Chondrocyte (in vitro differentiated cells): Measurements from ENCODE around the gene RBPJ. TPM values are rescaled to one million over a fixed set of nuclear protein-coding genes. Genes with fewer than 3 reads are reported as not detected.

Experiments used
- DNase-seq: peaks from one replicate; pipeline ENCODE4 v3.0.0; 2021; ENCODE audit warnings: mixed read lengths, low spot score
- H3K27ac Mint-ChIP-seq: one replicate; pipeline ENCODE4 v1.8.0; 2021; ENCODE audit warnings: mild to moderate bottlenecking, moderate library complexity, mixed read lengths; ENCODE audit not compliant: unreplicated experiment
- H3K27me3 Mint-ChIP-seq: 2 replicates; pipeline ENCODE4 v1.8.0; 2021; ENCODE audit warnings: low read depth, mixed read lengths
- H3K36me3 Mint-ChIP-seq: 2 replicates; pipeline ENCODE4 v1.8.0; 2021; ENCODE audit warnings: low read depth, mixed read lengths
- H3K4me1 Mint-ChIP-seq: 2 replicates; pipeline ENCODE4 v1.8.0; 2021; ENCODE audit warnings: low read depth, mild to moderate bottlenecking, mixed read lengths
- H3K4me3 Mint-ChIP-seq: one replicate; pipeline ENCODE4 v1.8.0; 2021; ENCODE audit warnings: mild to moderate bottlenecking, moderate library complexity, mixed read lengths; ENCODE audit not compliant: unreplicated experiment
- H3K9me3 Mint-ChIP-seq: 2 replicates; pipeline ENCODE4 v1.8.0; 2021; ENCODE audit warnings: low read depth, mixed read lengths
- CTCF ChIP-seq: fragments of 200-600 bp; sonication (generic); IDR thresholded peaks from 2 replicates; pipeline ENCODE4 v1.5.0; 2021; ENCODE audit warnings: antibody characterized with exemption, mild to moderate bottlenecking, moderate library complexity
- total RNA-seq: library from RNA; stranded (reverse); gene quantifications from 3 replicates; pipeline ENCODE4 v1.2.1, GENCODE V29; 2021

RBPJ gene
- total RNA-seq, 1 donor from 2014 or later = 58.5 TPM

GRCh38 chr4:26330186-26330787, 9.5 kb downstream of the RBPJ start:
- DNase-seq = no peak
- H3K9me3 Mint-ChIP-seq = no peaks in the 10 kb centered on the region
- no peaks in the 10 kb centered on the region for H3K36me3 Mint-ChIP-seq
- peaks cover 49% of the 10 kb centered on the region for H3K4me1 Mint-ChIP-seq
- H3K27ac Mint-ChIP-seq = no peak overlapping the region
- no peak overlapping the region for H3K4me3 Mint-ChIP-seq
- peak; percentile 91 for TF ChIP-seq CTCF
- H3K27me3 Mint-ChIP-seq = no peaks in the 10 kb centered on the region

- H3K36me3 Mint-ChIP-seq = no peaks in the 10 kb centered on the region
- H3K4me3 Mint-ChIP-seq = no peak overlapping the region
- H3K4me1 Mint-ChIP-seq = peaks cover 47% of the 10 kb centered on the region
- TF ChIP-seq CTCF = no peak
- H3K27me3 Mint-ChIP-seq = no peaks in the 10 kb centered on the region
- no peak for DNase-seq
- no peaks in the 10 kb centered on the region for H3K9me3 Mint-ChIP-seq
- no peak overlapping the region for H3K27ac Mint-ChIP-seq
Observed at GRCh38 chr4:26330946-26331345, 10.1 kb downstream of the RBPJ start.

- no peaks in the 10 kb centered on the region for H3K9me3 Mint-ChIP-seq
- no peak for DNase-seq
- H3K36me3 Mint-ChIP-seq = no peaks in the 10 kb centered on the region
- no peak for TF ChIP-seq CTCF
- H3K27ac Mint-ChIP-seq = no peak overlapping the region
- no peaks in the 10 kb centered on the region for H3K27me3 Mint-ChIP-seq
- H3K4me1 Mint-ChIP-seq = peaks cover 48% of the 10 kb centered on the region
- no peak overlapping the region for H3K4me3 Mint-ChIP-seq
Observed at GRCh38 chr4:26331380-26331950, 10.7 kb downstream of the RBPJ start.

- H3K36me3 Mint-ChIP-seq = no peaks in the 10 kb centered on the region
Observed at GRCh38 chr4:26334366-26334765, 13.6 kb downstream of the RBPJ start.

GRCh38 chr4:26337612-26338011, 16.8 kb downstream of the RBPJ start:
- no peak overlapping the region for H3K27ac Mint-ChIP-seq
- no peak for DNase-seq
- no peak for TF ChIP-seq CTCF
- no peaks in the 10 kb centered on the region for H3K9me3 Mint-ChIP-seq
- H3K36me3 Mint-ChIP-seq = no peaks in the 10 kb centered on the region
- peaks cover 33% of the 10 kb centered on the region for H3K4me1 Mint-ChIP-seq
- no peaks in the 10 kb centered on the region for H3K27me3 Mint-ChIP-seq
- H3K4me3 Mint-ChIP-seq = no peak overlapping the region

More at GRCh38 chr4:26334366-26334765, 13.6 kb downstream of the RBPJ start:
- TF ChIP-seq CTCF = no peak
- H3K4me1 Mint-ChIP-seq = peaks cover 30% of the 10 kb centered on the region
- no peaks in the 10 kb centered on the region for H3K9me3 Mint-ChIP-seq
- H3K27ac Mint-ChIP-seq = no peak overlapping the region
- no peak for DNase-seq
- H3K4me3 Mint-ChIP-seq = no peak overlapping the region
- no peaks in the 10 kb centered on the region for H3K27me3 Mint-ChIP-seq
